ENCODE results near the gene CLCA2. TPM values are rescaled to one million over a fixed set of nuclear protein-coding genes. Genes with fewer than 3 reads are reported as not detected.

Gene CLCA2
- polyA plus RNA-seq, 1 of the 3 experiments (the other 2 are of a cell fraction), result 0.02 TPM

GRCh38 chr1:86436041-86436440 lies 12.1 kb downstream of the CLCA2 start (continued):
- no peak for TF ChIP-seq USF1 (IDR thresholded peaks at IDR 0.05; ENCODE audit: borderline replicate concordance, low read depth)

GRCh38 chr1:86441581-86441980 lies 17.6 kb downstream of the CLCA2 start:
- no peaks in the 10 kb centered on the region for H3F3A ChIP-seq (replicated peaks; ENCODE audit: insufficient read depth)
- no peaks in the 10 kb centered on the region for H4K20me1 ChIP-seq (ENCODE audit: insufficient read depth)
- no peak overlapping the region for H2AFZ ChIP-seq (ENCODE audit: low read depth)
- no peaks in the 10 kb centered on the region for H3K9me2 ChIP-seq
- TF ChIP-seq MXI1 (IDR thresholded peaks at IDR 0.05; ENCODE audit: low read depth, low read length) (no peak), RCOR1 (IDR thresholded peaks at IDR 0.05; ENCODE audit: low read length) (no peak), TAF1 (IDR thresholded peaks at IDR 0.05; ENCODE audit: borderline replicate concordance, low read depth, low read length) (no peak), USF1 (IDR thresholded peaks at IDR 0.05; ENCODE audit: borderline replicate concordance, low read depth) (no peak), POLR2AphosphoS5 (IDR thresholded peaks at IDR 0.05; ENCODE audit: low read depth, low read length) (no peak), REST (IDR thresholded peaks at IDR 0.05; ENCODE audit: low read depth, low read length) (no peak), FOXJ3 (CRISPR knock-in tag; IDR thresholded peaks at IDR 0.05) (no peak), USF2 (IDR thresholded peaks at IDR 0.05; ENCODE audit: borderline replicate concordance, low read depth, low read length) (no peak), FOSL2 (IDR thresholded peaks at IDR 0.05; ENCODE audit: borderline replicate concordance, low read depth) (no peak)
- H3K4me3 ChIP-seq (ENCODE audit: low read depth in 2 of 2, low read length in 1 of 2), result no peak overlapping the region
- 21% methylated on average over 2 of the region's 2 CpGs for WGBS (ENCODE audit: low lambda C conversion rate)
- no peak for DNase-seq
- H3K4me1 ChIP-seq (ENCODE audit: control insufficient read depth in 1 of 2, insufficient read depth in 2 of 2, low read depth in 1 of 2, low read length in 1 of 2), result no peaks in the 10 kb centered on the region
- H3K4me2 ChIP-seq, result no peak overlapping the region
- no peaks in the 10 kb centered on the region for H3K36me3 ChIP-seq (replicated peaks in 1 of 2; ENCODE audit: control insufficient read depth in 1 of 2, insufficient read depth in 2 of 2, low read length in 1 of 2)
- no peak overlapping the region for H3K27ac ChIP-seq (ENCODE audit: low read depth in 2 of 2, low read length in 1 of 2)
- no peaks in the 10 kb centered on the region for H3K79me2 ChIP-seq (ENCODE audit: insufficient read depth)
- CTCF ChIA-PET, result no interaction called here
- H3K9ac ChIP-seq, result no peak overlapping the region
- H3K9me3 ChIP-seq, result no peaks in the 10 kb centered on the region
- POLR2A ChIA-PET, result no interaction called here
- H3K27me3 ChIP-seq (ENCODE audit: insufficient read depth), result no peaks in the 10 kb centered on the region; the same call in 1 of the 2 replicates

Data from SK-N-SH (cell line).